NCI-H748 (cell line): ENCODE measurements around the gene GCSAM.
A peak's percentile ranks its signal among the peaks of the same experiment; 100 is the strongest.

Source experiments
- DNase-seq: peaks from one replicate; lab custom pipeline; 2025; ENCODE audit not compliant: unreplicated experiment; lab: John Stamatoyannopoulos, UW

Gene GCSAM

DNA sequence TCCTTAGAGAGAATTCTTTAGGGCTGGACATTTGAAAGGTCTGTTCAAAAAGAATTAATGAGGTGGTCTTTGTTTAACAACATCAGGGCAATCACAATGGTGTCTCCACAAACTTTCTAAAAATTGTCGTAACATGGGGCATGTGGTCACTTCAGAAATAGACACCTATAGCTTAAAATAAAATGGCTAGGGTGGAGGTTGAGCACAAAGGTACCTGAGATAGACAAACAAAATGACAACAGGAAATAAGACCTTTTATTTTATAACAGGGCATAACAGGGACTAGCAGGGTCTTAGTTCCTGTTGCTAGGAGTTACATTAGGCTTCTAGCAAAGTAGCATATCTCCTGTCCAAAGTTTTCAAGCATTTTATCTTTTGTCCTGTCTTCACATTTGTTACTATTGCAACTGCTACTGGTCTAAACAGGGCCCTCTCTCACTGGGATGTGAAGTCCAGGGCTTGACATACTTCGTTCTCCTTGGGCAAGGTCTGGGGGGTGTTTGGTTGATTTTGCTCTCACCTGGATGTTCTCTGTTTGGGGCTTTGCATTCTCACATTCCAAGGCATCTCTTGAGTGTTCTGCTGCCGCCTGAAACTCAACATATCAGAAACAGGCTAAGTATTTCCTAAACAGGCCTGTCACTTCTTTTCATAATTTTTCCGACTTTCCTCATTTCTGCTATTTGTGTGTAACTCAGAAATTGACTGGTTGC is 3.0 kb downstream of the GCSAM start:
- no peak for DNase-seq

DNA sequence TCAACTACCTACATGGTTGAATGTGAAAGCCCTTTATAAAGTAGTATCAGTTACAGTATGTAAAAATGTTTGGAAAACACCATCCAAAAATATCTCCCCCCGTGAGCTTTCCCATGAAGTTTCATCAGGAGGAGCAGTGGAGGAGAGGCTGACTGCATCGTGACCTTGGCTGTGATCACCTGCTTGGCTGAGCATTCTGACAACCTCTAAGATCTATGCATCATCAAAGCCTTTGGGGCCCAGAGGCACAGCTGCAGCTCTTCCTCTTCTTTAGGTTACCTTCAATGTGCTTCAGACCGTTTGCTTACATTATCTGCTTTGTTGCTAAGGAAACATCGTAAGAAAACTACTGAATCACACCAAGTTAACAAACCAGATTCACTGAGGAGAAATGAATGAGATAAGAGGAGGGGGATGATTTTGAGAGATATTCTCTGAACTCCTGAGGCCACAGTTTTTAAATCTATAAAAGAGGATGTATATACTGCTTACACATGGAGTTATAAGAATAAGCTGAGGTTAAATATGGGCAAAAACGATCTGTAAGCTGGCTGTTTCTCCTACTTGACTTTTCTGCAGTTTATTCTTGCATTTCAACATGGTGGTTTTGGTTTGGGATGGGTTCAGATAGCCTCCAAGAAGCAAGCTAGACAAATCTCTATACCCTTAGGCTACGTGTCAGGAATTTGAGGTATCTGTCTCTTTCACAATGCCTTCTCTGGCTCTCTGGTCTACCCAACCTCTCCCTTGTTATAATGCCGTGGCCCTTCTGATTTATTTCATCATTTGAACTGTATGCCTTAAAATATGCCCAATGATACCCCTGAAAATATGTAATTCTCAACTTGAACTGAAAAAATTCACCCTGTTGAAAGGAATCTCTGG is 4.0 kb downstream of the GCSAM start:
- DNase-seq, result no peak

DNA sequence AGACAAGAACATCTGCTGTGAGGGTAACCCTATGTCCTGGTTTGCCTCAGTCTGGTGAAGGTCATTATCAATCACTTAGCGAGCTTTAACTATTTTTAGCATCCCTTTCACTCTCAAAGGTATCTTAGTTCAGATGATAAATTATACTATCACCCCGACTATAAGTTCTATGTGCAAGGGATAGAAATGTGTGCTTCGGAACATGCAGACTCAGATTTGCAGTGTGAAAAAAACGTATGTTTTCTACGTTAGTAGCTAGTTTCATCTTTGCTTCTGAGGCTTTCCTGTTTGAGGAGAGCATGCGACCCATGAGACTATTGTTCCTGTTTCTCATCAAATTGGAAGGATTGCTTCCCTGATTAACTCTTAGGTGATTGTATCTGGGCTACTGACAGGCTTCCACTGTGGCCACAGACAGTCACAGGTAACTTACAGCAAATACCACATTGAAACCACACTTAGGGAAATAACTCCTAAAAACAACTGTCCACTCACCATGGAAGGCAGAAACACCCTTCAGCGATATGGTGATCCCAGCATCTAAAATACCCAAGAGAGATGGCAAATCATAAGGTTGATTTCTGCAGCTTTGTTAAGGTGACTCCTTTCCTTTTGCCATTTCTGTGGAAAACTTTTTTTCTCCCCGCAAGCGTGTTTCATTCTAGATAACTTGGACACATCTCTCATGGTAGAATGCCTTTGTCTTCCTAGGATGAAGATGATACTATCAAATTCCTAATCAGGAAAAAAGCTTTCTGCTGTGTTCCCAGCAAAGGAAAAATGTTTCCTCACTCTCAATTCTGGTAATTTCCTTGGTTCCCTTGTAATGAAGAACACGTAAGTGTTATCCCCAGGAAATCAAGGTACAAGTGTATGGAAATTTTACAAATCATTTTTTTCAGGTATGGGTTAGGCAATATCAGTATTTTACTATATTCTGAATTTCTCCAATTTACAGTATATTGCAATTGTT is 5.2 kb downstream of the GCSAM start:
- DNase-seq, result no peak

DNA sequence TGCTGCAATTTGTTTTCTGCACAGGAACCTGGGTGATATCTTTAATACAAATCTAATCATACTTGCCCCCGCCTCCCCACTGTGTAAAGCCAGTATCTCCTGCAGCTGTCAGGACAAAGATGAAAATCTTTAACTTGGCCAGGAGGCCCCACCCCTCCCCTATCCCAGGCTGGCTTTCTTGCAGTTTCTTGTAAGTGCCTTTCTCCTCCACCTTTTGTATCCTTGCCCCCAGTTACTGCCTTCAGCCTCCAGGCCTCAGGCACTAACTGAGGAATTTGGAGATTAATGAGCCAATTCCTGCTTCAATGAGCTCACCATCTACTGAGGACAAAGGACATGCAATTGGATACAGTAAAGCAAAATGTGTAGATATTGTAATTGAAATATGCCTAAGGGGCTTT is 6.5 kb downstream of the GCSAM start:
- DNase-seq, result no peak

DNA sequence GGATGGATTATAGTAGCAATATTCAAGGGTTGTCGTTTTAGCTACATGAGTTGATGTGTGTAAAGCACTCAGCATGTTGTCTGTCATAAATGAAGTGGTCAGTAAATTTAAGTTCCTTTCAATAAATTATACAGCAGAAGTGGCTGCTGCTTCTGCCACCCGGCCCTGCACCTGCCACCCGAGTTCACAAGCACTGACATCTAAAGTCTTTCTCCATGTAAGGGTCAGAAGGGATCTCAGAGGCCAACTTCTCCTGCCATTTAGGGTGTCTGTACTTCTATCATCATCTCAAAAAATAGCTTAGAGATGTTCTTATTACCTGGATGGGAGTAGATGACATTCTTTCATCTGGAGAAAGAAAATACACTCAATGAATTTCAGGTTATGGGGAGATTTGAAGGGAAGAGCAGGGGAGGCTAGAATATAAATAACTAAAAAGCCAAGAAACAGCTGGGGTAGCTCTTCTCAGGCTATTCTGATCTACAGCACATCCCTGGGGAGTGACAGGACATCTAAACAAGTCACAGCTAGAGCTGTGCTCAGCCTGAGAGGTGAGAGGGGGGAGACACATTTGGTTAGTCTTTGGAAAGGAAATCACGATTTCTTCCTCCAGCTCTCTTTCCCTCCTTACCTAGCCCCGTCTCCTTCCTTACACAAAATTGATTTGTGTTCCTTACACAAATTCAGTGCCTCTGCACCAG is 8.0 kb downstream of the GCSAM start:
- DNase-seq, result no peak

DNA sequence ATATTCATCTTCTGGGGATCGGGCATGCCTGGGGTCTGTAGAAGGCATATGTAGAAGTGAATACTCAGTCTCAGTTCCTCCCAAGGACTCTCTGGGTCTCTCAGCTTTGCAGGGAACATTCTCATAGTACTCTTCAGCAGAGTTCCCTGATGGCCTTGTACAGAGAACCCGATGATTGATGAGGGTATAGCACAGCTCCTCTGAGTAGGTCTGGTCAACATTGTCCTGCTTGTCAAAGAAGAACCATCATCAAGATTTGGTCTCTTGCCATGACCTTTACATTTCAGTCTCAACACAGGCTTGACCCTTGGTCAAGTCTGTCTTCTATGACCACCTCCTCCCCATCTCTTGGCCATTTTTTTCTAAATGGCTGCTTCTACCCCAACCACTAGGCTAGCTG is 9.5 kb downstream of the GCSAM start:
- DNase-seq, result no peak

DNA sequence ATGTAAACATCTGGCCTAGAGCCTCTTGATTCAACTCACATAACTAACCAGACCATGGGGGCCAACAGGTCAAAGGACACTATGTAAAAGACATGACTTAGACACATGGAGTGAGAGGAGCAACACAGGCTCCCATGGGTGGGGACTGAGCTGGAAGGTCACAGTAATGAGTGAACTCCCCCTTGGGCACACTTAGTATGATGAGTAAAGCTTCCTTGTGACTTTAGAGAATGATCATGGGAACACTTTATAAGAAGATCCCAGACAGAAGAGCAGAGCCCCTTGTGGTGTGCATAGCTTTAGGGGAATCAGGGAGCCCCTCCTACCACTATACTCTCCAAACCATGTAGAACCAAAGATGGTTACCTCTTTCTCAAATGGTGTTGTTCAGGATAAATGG is 10.2 kb downstream of the GCSAM start:
- DNase-seq, result no peak

DNA sequence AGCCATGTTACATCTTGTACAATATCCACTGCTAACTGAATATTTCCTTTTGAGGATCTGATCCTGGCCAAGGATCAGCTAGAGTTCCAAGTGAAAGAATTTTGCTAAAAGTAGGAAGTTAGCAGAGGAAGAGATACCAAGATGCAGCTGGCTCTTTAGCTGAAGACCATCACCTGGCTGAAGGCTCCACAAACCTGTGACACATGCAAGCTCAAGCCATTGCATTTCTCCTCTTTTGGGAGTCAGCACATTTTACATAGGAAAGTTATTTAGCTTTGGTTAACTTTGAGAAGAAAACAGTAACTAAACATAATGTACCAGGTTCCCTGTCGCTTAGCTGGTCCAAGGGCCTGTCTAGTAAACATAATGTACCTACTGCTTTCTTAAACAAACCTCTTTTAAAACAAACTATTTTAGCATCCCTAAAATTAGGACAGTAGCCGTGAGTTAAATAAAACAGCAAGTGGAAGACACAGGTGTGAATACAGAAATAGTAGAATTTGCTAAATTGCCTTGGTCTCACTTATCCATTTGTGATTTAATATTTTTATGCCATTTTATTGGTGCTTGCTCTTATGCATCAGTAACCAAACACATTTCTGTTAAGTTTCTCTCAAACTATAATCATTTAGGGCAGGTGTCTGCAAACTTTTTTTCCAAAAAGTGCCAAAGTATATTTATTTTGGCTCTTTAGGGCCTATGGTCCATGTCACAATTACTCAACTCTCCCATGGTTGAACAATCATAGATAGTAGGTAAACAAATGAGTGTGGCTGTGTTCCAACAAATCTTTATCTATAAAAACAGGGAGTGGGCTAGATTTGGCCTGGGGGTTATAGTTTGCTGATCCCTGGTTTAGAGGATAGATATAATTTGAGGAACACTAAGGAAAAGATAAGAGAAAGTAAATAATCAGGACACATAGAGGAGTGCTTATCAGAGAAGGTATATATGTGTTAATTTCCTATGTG is 11.2 kb downstream of the GCSAM start:
- DNase-seq, result peak; percentile 13

DNA sequence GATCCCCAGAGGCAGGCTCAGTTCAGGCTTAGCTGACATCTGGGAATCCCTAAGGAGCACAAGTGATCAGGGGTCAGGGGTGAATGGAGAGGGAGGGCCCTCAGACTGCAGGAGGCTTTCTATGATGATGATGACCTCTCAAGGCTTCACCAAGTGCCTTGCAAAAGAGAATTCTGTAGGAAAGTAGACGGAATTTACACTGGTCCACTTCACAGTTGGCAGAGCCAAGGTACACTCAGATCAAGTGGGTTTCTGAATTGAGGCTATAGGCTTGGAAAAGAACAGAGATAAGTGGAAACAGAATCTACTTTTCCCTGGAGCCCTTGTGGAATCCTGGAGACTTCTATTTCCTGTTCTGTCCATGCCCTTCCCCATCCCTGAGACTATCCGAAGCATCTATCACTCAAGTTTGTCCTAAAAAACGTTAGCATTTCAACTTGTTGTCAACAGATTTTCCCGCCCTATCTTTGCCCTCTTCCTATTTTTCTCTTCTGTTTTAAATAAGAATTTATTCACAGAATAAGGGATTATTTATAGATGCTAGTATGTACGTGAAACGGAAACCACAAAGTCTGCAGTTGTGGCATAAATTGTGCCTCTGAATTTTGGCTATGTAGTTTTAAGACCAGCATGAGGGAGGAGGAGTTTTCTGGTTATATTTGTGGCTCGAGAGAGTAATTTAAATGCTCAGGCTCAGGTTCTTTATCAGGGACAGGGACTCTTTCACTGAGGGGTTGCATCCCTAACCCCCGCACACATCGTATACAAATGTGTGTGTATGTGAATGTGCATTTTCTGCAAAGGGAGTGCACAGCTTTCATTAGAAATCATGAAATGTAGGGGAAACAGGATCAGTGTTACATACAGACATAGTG is 12.8 kb downstream of the GCSAM start:
- no peak for DNase-seq

DNA sequence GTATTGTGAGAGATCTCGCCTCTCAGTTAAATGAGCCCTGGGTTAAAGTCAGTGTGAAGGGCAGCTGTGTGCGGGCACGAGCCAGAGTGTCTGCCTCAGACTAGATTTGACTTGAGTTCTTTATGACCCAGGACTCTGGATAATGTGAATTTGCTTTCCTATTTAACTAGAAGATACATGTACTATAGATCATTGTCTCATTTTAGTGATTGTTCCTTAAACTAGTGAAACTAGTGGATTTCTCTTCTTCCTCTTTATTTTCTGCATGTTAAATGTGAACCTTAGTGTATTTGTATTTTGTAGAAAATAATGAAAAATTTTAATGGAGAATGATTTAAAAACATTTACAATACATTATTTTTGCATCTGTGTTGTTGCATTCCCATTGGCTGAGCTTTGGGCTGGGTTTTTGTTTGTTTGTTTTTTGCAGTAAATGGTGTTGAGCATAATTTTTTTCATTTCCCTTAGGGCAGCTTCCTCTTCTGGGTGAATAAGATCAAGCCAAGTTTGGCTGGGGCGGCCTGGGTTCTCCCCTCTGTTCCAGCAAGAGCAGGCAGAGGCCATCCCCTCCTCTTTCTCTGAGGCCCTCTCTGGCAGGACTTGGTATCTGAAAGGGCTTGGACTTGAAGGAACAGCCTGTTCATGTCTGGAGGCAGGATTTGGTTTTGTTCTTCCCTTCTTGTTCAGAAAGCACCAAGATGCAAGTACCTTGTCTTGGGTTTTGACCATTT is 15.0 kb downstream of the GCSAM start:
- no peak for DNase-seq

DNA sequence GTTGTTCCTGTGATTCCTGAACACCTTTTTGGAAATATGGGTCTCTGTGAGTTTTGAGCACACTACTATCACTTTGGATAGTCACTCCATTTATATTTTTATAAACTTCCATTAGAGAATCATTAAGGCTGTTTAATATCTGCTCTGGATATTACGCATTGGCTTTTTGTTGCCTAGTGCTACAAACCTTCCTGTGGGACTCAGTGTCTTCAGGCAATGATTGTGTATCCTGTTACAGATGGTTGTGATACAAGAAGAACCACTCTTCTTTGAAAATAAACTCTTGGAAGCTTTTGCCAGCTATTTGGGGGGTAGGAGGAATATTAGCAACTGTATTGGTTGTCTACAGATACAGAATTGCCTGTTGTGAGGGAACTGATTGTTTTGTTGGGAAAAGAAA is 15.6 kb downstream of the GCSAM start:
- no peak for DNase-seq

DNA sequence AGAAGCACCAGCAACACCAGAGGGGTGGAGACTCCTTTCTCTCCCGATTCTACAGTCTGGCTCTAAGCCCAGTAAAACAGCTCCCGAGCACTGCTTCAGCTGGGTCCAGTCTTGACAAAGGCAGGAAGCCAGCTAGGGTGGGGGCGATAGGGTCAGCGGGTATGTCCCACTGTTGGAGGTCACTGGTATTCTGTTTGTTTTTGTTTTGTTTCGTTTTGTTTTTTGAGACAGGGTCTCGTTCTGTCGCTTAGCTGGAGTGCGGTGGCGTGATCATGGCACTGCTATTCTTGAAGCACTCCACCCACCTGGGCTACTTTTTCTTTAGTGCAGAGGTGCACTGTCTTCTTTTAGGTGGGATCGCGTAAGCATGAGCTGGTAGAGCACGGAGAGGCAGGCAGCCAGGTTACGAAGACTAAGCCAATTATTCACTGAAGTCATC is 16.3 kb downstream of the GCSAM start:
- no peak for DNase-seq

DNA sequence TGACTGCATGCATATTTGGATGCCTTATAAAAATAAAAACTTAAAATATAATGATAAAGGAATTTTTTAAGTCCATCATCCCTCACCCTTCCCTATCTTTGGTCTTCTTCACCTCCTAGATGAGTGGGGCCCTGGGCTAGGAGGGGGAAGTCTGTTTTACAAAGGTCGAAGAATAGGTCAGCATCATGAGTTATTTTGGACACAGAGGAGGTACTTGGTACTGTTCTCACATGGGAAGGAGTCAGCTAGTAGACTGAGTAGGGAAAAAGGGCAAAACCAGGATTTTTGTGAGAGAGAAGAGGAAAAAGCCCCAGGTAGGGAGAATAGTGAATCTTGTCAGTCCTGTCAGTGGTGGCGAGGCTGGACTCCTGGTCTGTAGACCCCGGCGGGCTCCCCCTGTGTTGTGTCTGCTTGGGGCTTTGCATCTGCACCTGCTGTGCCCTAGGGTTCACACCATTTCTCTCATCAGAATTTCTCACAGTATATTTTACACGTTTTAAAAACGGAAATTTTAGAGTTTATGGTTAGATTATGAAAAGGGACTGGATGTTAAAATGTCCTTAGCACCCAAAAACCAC is 17.2 kb downstream of the GCSAM start:
- DNase-seq, result no peak

DNA sequence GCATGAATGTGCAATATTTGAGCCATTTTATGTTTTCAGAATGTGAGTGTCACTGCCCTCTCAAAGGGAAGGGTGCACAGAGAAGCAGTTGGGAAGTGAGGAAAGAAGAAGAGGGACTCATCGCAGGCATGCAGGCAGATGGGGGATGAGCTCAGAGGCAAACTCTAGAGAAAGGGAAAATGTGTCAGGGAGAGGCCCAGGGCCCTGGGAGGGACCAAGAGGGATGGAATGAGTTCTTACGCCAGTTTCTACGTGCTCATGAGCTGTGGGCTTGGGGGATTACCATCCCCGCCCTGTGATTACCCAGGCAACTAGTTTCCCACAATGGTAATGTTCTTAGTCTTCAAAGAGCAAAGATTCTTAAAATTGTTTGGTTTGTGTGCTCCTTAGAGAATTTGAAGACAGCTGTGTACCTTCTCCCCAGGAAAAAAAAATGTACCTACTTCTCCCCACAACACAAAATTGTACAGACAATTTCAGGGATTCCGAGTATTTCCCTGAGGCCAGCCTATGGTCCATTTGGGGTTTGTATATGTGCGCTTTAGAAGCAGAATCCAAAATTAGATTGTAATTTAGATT is 17.8 kb downstream of the GCSAM start:
- no peak for DNase-seq

DNA sequence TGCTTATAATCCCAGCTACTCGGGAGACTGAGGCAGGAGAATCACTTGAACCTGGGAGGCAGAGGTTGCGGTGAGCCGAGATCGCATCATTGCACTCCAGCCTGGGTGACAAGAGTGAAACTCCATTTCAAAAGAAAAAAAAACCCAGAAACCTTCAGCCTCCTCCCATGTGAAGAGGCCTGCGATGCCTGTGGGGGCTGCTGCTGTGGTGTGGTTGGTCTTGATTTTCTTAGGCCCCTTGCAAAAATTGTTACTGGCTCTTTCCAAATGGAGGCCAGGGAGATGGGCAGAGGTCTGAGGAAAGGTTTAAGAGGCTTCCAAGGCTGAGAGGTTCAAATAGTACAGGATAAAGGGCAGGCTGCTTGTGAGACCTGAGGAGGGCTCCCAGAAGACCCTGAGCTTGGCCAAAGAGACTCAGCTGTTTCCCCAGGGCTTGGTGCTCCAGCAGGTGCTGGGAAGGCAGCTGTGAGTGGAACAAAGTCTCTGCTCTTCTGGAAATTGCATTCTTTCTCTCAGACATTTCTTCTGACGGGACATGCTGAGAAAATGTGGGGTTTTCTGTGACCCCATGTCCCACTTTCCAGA is 18.4 kb downstream of the GCSAM start:
- no peak for DNase-seq

DNA sequence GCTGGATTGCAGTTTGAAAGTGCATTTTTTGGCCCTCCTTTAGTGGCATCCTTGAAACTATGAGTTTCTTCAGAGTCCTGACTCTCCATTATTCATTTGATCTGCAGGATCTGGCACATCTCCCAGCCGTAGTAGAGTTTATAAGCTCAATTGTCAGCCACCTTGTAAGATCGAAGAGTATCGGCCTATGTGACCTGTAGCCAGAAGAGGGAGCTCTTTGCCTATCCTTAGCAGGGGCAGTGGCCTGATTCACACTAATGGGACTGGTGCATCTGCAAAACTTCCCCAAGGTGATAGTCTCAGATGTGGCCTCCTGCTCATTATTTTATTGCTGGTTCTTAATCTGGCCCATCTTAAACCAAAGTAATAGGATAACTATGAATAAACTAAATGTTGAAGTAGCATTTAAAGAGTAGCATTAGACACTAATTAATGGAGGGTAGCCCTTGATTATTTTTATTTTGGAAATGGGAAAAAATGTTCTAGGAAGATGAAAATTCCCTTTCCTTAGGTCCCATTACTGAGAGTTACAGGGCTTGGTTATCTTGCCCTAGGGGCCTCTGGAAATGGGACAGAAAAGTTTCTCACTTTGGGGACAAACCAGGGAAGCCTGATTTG is 21.2 kb downstream of the GCSAM start:
- peak; percentile 69 for DNase-seq
